GM10266 (cell line): ENCODE measurements around the gene CCDC149.
A peak's percentile ranks its signal among the peaks of the same experiment; 100 is the strongest.

ENCODE experiments used
- DNase-seq: peaks from one replicate; pipeline ENCODE4 v3.0.0; 2012; ENCODE audit errors: extremely low spot score
- CTCF ChIP-seq: IDR thresholded peaks from 2 replicates; pipeline ENCODE4 v1.5.1; 2012; ENCODE audit warnings: mild to moderate bottlenecking, low read depth; ENCODE audit not compliant: control insufficient read depth, insufficient read depth; ENCODE audit errors: missing control alignments

Gene CCDC149

DNA sequence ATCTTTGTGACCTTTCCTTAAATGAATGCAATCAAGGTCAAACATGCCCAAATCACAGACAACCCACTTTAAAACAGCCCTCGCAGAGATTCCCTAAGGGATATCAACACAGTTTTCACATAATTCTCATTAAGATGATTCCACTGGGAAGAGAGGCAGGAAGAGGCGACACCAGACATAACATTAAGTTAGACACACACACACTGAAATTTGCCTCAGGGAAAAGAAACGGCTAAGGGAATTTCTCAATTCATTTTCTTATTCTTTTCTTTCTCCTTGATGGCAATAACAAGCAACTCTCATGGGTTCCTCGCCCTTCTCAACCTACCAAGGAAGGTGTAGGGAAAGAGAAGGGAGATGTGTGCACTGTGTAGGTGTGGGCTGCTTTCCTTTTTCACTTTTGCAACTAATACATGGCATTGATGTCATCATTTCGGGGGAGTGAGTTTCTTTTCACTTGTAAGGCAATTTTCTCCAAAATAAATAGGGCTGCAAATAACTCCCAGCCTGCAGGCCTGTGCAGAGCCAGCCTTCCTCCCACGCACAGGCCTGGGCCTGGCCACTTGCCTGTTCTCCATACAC lies 76.1 kb downstream of the CCDC149 start:
- no peak for TF ChIP-seq CTCF
- peak; percentile 14 for DNase-seq

- no peak for DNase-seq
- no peak for TF ChIP-seq CTCF
Measured at GRCh38 chr4:24835696-24836095, 77.1 kb downstream of the CCDC149 start.

GRCh38 chr4:24831637-24832036 lies 81.2 kb downstream of the CCDC149 start:
- DNase-seq = no peak
- TF ChIP-seq CTCF = no peak

- TF ChIP-seq CTCF = no peak
- no peak for DNase-seq
Measured at GRCh38 chr4:24824720-24825119, 88.1 kb downstream of the CCDC149 start.

DNA sequence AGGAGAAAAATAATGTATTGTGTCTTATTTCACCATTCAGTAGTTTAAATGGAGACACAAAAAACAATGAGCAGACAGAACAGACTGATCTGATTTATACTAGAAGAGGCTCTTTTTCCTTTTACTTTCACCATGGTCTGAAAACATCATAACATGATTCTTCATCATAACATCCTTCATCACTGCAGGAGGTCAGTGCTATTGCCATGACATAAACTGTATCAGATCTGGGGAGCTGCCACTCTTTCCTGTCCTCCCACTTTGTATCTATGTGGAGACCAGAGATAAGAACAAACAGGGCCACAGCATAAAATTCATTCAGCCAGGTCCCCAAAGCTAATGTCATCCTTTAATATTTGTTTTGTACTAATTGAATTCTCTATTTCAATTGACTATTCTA lies 92.3 kb downstream of the CCDC149 start:
- no peak for TF ChIP-seq CTCF
- no peak for DNase-seq

- no peak for DNase-seq
- no peak for TF ChIP-seq CTCF
Measured at GRCh38 chr4:24816797-24817196, 96.0 kb downstream of the CCDC149 start.

DNA sequence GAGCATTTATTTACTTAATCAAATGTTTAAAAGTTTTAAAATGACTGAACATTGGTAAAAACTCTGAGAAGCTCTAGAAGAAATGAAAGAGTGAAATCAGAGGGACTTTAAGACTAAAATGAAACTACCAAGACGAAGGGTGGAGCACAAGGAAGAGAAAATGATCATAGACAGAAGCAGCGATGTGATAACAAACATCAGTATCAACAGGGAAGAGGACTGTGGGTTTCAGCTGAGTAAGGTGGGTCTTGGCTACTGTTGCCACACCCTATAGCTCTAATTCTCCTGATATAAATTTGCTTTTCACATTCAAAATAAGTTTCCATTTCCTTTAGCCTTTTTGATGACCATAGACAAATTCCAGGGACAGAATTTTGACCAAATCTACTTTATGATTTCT lies 99.1 kb downstream of the CCDC149 start:
- TF ChIP-seq CTCF = no peak
- DNase-seq = no peak
